GM23248 (cell line): Measurements from ENCODE around the gene CD37. TPM values are rescaled to one million over a fixed set of nuclear protein-coding genes. Genes with fewer than 3 reads are reported as not detected.

ENCODE experiments used
- DNase-seq: peaks from one replicate; pipeline ENCODE4 v3.0.0-alpha.2; 2015
- H2AFZ ChIP-seq: fragments of 200-600 bp; sonication (generic); 2 replicates; pipeline ENCODE4 v1.6.1; 2016; ENCODE audit warnings: antibody characterized with exemption
- H3F3A ChIP-seq: fragments of 200-600 bp; sonication (generic); 2 replicates; pipeline ENCODE4 v1.6.1; 2016; ENCODE audit warnings: mild to moderate bottlenecking, antibody characterized with exemption, mixed run types; ENCODE audit not compliant: insufficient read depth
- H3K27ac ChIP-seq: fragments of 200-600 bp; sonication (generic); 2 replicates; pipeline ENCODE4 v1.5.1; 2016; ENCODE audit warnings: mild to moderate bottlenecking
- H3K27me3 ChIP-seq: fragments of 200-600 bp; sonication (generic); replicated peaks from 2 replicates; pipeline ENCODE4 v1.6.1; 2016; ENCODE audit warnings: mild to moderate bottlenecking; ENCODE audit not compliant: insufficient read depth
- H3K36me3 ChIP-seq: fragments of 200-600 bp; sonication (generic); 2 replicates; pipeline ENCODE4 v1.6.1; 2016; ENCODE audit warnings: low read depth, mild to moderate bottlenecking
- H3K4me1 ChIP-seq: fragments of 200-600 bp; sonication (generic); 2 replicates; pipeline ENCODE4 v1.6.1; 2016; ENCODE audit warnings: mild to moderate bottlenecking; ENCODE audit not compliant: insufficient read depth
- H3K4me2 ChIP-seq: fragments of 200-600 bp; sonication (generic); one replicate; pipeline ENCODE4 v1.6.1; 2016; ENCODE audit warnings: mild to moderate bottlenecking; ENCODE audit not compliant: unreplicated experiment
- H3K4me3 ChIP-seq: fragments of 200-600 bp; sonication (generic); 2 replicates; pipeline ENCODE4 v1.5.1; 2016; ENCODE audit warnings: mild to moderate bottlenecking
- H3K79me2 ChIP-seq: fragments of 200-600 bp; sonication (generic); 2 replicates; pipeline ENCODE4 v1.6.1; 2016; ENCODE audit warnings: mild to moderate bottlenecking; ENCODE audit not compliant: insufficient read depth
- H3K9ac ChIP-seq: fragments of 200-600 bp; sonication (generic); 2 replicates; pipeline ENCODE4 v1.6.1; 2016; ENCODE audit warnings: mild to moderate bottlenecking
- H3K9me2 ChIP-seq: fragments of 200-600 bp; sonication (generic); 2 replicates; pipeline ENCODE4 v1.6.1; 2016; ENCODE audit warnings: mixed run types, mild to moderate bottlenecking, moderate library complexity; ENCODE audit not compliant: insufficient read depth
- H3K9me3 ChIP-seq: fragments of 200-600 bp; sonication (generic); one replicate; pipeline ENCODE4 v1.6.1; 2017; ENCODE audit warnings: low read depth
- H4K20me1 ChIP-seq: fragments of 200-600 bp; sonication (generic); 2 replicates; pipeline ENCODE4 v1.6.0; 2016; ENCODE audit not compliant: insufficient read depth
- EZH2 ChIP-seq: fragments of 200-600 bp; sonication (generic); IDR thresholded peaks from 2 replicates; pipeline ENCODE4 v1.6.1; 2018; ENCODE audit warnings: antibody characterized with exemption, mild to moderate bottlenecking; ENCODE audit not compliant: insufficient read depth, poor library complexity, severe bottlenecking
- EZH2phosphoT487 ChIP-seq: fragments of 200-600 bp; sonication (generic); IDR thresholded peaks from 2 replicates; pipeline ENCODE4 v1.6.1; 2018; ENCODE audit warnings: antibody characterized with exemption, moderate library complexity, mild to moderate bottlenecking, low read depth; ENCODE audit not compliant: insufficient read depth
- WGBS, 2 experiments: methylation state at CpG; one replicate each; pipeline ENCODE4 v1.1.6; 2015 to 2017; ENCODE audit warnings: low lambda C conversion rate in 2 of 2, low coverage in 1 of 2; ENCODE audit errors: missing lambda C conversion rate in 2 of 2; 5-methylcytosine and 5-hydroxymethylcytosine counted together
- in situ Hi-C: fragments of 300-500 bp; cut with MboI; formaldehyde crosslinking; loops from 2 replicates; pipeline ENCODE4 v1.15.0; 2020
- polyA plus RNA-seq: library from polyadenylated mRNA; unstranded; fragments of >200 nt; fragmentation: Nextera tagmentation; extraction: Ambion mirVana; gene quantifications from 2 replicates; pipeline ENCODE4 v1.2.1, GENCODE V29; 2016
- total RNA-seq: library from RNA; depleted of rRNA; stranded (reverse); fragments of >200 nt; shearing (Covaris generic); gene quantifications from 2 replicates; pipeline ENCODE4 v1.2.3, GENCODE V29; 2014

CD37 gene
- total and polyA plus RNA-seq, 2 experiments from 2014 or later = 1.8 TPM; not detected in 1

GRCh38 chr19:49378512-49378911, 43.3 kb downstream of the CD37 start:
- no peak overlapping the region; the same call in 1 of the 2 replicates for H2AFZ ChIP-seq
- WGBS, 2 experiments = 62 to 68% methylated on average over 3 of the region's 3 CpGs
- TF ChIP-seq EZH2 (no peak), EZH2phosphoT487 (no peak)
- H3K4me1 ChIP-seq = no peaks in the 10 kb centered on the region
- no peaks in the 10 kb centered on the region for H3K36me3 ChIP-seq
- no peak overlapping the region for H3K4me2 ChIP-seq
- DNase-seq = no peak
- no peak overlapping the region for H3K4me3 ChIP-seq
- no peak overlapping the region for H3K27ac ChIP-seq
- H4K20me1 ChIP-seq = no peaks in the 10 kb centered on the region
- no peaks in the 10 kb centered on the region for H3K79me2 ChIP-seq
- in situ Hi-C loops = no loop called here
- no peaks in the 10 kb centered on the region for H3F3A ChIP-seq
- H3K9ac ChIP-seq = no peak overlapping the region
- H3K9me2 ChIP-seq = no peaks in the 10 kb centered on the region
- no peaks in the 10 kb centered on the region for H3K9me3 ChIP-seq
- no peaks in the 10 kb centered on the region; the same call in none of the 2 replicates for H3K27me3 ChIP-seq

GRCh38 chr19:49380391-49380790, 45.2 kb downstream of the CD37 start:
- H3K4me1 ChIP-seq = no peaks in the 10 kb centered on the region
- no peaks in the 10 kb centered on the region for H3K9me2 ChIP-seq
- no peaks in the 10 kb centered on the region; the same call in 1 of the 2 replicates for H3K27me3 ChIP-seq
- in situ Hi-C loops = no loop called here
- no peaks in the 10 kb centered on the region for H3K79me2 ChIP-seq
- TF ChIP-seq EZH2 (no peak), EZH2phosphoT487 (no peak)
- H3F3A ChIP-seq = no peaks in the 10 kb centered on the region
- no peak overlapping the region for H3K27ac ChIP-seq
- WGBS, 2 experiments = 63 to 72% methylated on average over 3 of the region's 3 CpGs
- no peak overlapping the region for H3K4me3 ChIP-seq
- H3K9ac ChIP-seq = no peak overlapping the region
- no peak overlapping the region for H3K4me2 ChIP-seq
- no peak overlapping the region for H2AFZ ChIP-seq
- no peaks in the 10 kb centered on the region for H3K9me3 ChIP-seq
- no peaks in the 10 kb centered on the region for H3K36me3 ChIP-seq
- DNase-seq = no peak
- no peaks in the 10 kb centered on the region for H4K20me1 ChIP-seq

GRCh38 chr19:49382639-49383038, 47.4 kb downstream of the CD37 start:
- H3K4me3 ChIP-seq = no peak overlapping the region
- no peak overlapping the region for H3K4me2 ChIP-seq
- H3F3A ChIP-seq = no peaks in the 10 kb centered on the region
- in situ Hi-C loops = no loop called here
- no peaks in the 10 kb centered on the region for H4K20me1 ChIP-seq
- no peaks in the 10 kb centered on the region for H3K9me3 ChIP-seq
- no peaks in the 10 kb centered on the region; the same call in 1 of the 2 replicates for H3K27me3 ChIP-seq
- no peak overlapping the region for H2AFZ ChIP-seq
- no peaks in the 10 kb centered on the region for H3K4me1 ChIP-seq
- WGBS, 2 experiments = 55 to 62% methylated on average over 5 of the region's 5 CpGs
- no peaks in the 10 kb centered on the region for H3K79me2 ChIP-seq
- DNase-seq = no peak
- H3K27ac ChIP-seq = no peak overlapping the region
- no peak for TF ChIP-seq EZH2
- no peak for TF ChIP-seq EZH2phosphoT487
- H3K9ac ChIP-seq = no peak overlapping the region
- no peaks in the 10 kb centered on the region for H3K9me2 ChIP-seq
- no peaks in the 10 kb centered on the region for H3K36me3 ChIP-seq

- no peak overlapping the region for H3K9ac ChIP-seq
- no peaks in the 10 kb centered on the region; the same call in 1 of the 2 replicates for H3K27me3 ChIP-seq
- no peak overlapping the region for H3K4me3 ChIP-seq
- H3F3A ChIP-seq = no peaks in the 10 kb centered on the region
- no peaks in the 10 kb centered on the region for H3K9me3 ChIP-seq
- TF ChIP-seq EZH2 (no peak), EZH2phosphoT487 (no peak)
- H2AFZ ChIP-seq = no peak overlapping the region
- 43 to 46% methylated on average over 1 of the region's 1 CpG for WGBS, 2 experiments
- H3K4me2 ChIP-seq = no peak overlapping the region
- no peaks in the 10 kb centered on the region for H3K9me2 ChIP-seq
- no peaks in the 10 kb centered on the region for H3K4me1 ChIP-seq
- no peaks in the 10 kb centered on the region for H3K36me3 ChIP-seq
- in situ Hi-C loops = no loop called here
- no peaks in the 10 kb centered on the region for H3K79me2 ChIP-seq
- DNase-seq = no peak
- no peaks in the 10 kb centered on the region for H4K20me1 ChIP-seq
- no peak overlapping the region for H3K27ac ChIP-seq
Measured at GRCh38 chr19:49383599-49383998, 48.4 kb downstream of the CD37 start.

- Histone ChIP-seq H3K9me3 (no peaks in the 10 kb centered on the region), H3K9me2 (no peaks in the 10 kb centered on the region), H3K4me1 (no peaks in the 10 kb centered on the region), H4K20me1 (no peaks in the 10 kb centered on the region), H3F3A (no peaks in the 10 kb centered on the region), H3K9ac (no peak within 1 kb of the TSS), H3K27me3 (peaks cover 8% of the 10 kb centered on the region), H3K4me3 (no peak within 1 kb of the TSS), H2AFZ (no peak within 1 kb of the TSS), H3K79me2 (no peaks in the 10 kb centered on the region), H3K4me2 (no peak within 1 kb of the TSS), H3K36me3 (no peaks in the 10 kb centered on the region), H3K27ac (no peak within 1 kb of the TSS)
- TF ChIP-seq EZH2phosphoT487 (no peak), EZH2 (no peak)
- no peak for DNase-seq
- in situ Hi-C loops = no loop called here
- WGBS, 2 experiments = 64 to 72% methylated on average over 20 to 40 of the region's 40 CpGs
Measured at GRCh38 chr19:49387936-49388372, 52.7 kb downstream of the CD37 start, which contains the start of gene KASH5. TSS of gene KASH5 (plus strand) at chr19:49388249. CDS start at chr19:49390884, 2,635 bp downstream.
